Measurements from ENCODE around the gene HSPH1. TPM values are rescaled to one million over a fixed set of nuclear protein-coding genes. Genes with fewer than 3 reads are reported as not detected.

HSPH1 gene
- total RNA-seq, 1 donor from 2014 or later, result 176 TPM

GRCh38 chr13:31138515-31138914, 23.2 kb downstream of the HSPH1 start:
- H3K27ac Mint-ChIP-seq, result no peak overlapping the region
- no peak overlapping the region for H3K4me3 Mint-ChIP-seq
- H3K9me3 Mint-ChIP-seq, result no peaks in the 10 kb centered on the region
- TF ChIP-seq CTCF (conservative IDR thresholded peaks at IDR 0.05), result no peak
- no peak for DNase-seq (ENCODE audit: extremely low spot score, unreplicated experiment)
- H3K4me1 Mint-ChIP-seq (ENCODE audit: unreplicated experiment), result no peaks in the 10 kb centered on the region
- H3K36me3 Mint-ChIP-seq, result peaks cover 61% of the 10 kb centered on the region
- H3K27me3 Mint-ChIP-seq, result no peaks in the 10 kb centered on the region

- H3K9me3 Mint-ChIP-seq, result no peaks in the 10 kb centered on the region
- no peak overlapping the region for H3K27ac Mint-ChIP-seq
- no peak for TF ChIP-seq CTCF (conservative IDR thresholded peaks at IDR 0.05)
- no peak for DNase-seq (ENCODE audit: extremely low spot score, unreplicated experiment)
- no peaks in the 10 kb centered on the region for H3K4me1 Mint-ChIP-seq (ENCODE audit: unreplicated experiment)
- no peaks in the 10 kb centered on the region for H3K27me3 Mint-ChIP-seq
- peaks cover 51% of the 10 kb centered on the region for H3K36me3 Mint-ChIP-seq
- no peak overlapping the region for H3K4me3 Mint-ChIP-seq
These were observed 25.0 kb downstream of the HSPH1 start for GRCh38 chr13:31136724-31137123.

GRCh38 chr13:31134039-31134711, 27.5 kb downstream of the HSPH1 start:
- peaks cover 4% of the 10 kb centered on the region for H3K27me3 Mint-ChIP-seq
- H3K36me3 Mint-ChIP-seq, result peaks cover 40% of the 10 kb centered on the region
- no peak for DNase-seq (ENCODE audit: extremely low spot score, unreplicated experiment)
- no peaks in the 10 kb centered on the region for H3K9me3 Mint-ChIP-seq
- H3K4me1 Mint-ChIP-seq (ENCODE audit: unreplicated experiment), result no peaks in the 10 kb centered on the region
- H3K27ac Mint-ChIP-seq, result no peak overlapping the region
- no peak overlapping the region for H3K4me3 Mint-ChIP-seq
- no peak for TF ChIP-seq CTCF (conservative IDR thresholded peaks at IDR 0.05)

GRCh38 chr13:31133621-31134020, 28.1 kb downstream of the HSPH1 start:
- no peak overlapping the region for H3K4me3 Mint-ChIP-seq
- no peak for TF ChIP-seq CTCF (conservative IDR thresholded peaks at IDR 0.05)
- no peaks in the 10 kb centered on the region for H3K9me3 Mint-ChIP-seq
- peaks cover 9% of the 10 kb centered on the region for H3K27me3 Mint-ChIP-seq
- H3K27ac Mint-ChIP-seq, result no peak overlapping the region
- no peak for DNase-seq (ENCODE audit: extremely low spot score, unreplicated experiment)
- peaks cover 36% of the 10 kb centered on the region for H3K36me3 Mint-ChIP-seq
- no peaks in the 10 kb centered on the region for H3K4me1 Mint-ChIP-seq (ENCODE audit: unreplicated experiment)

- Mint-ChIP-seq H3K4me3 (no peak overlapping the region), H3K27ac (no peak overlapping the region), H3K9me3 (no peaks in the 10 kb centered on the region), H3K27me3 (peaks cover 10% of the 10 kb centered on the region), H3K36me3 (peaks cover 19% of the 10 kb centered on the region), H3K4me1 (ENCODE audit: unreplicated experiment) (no peaks in the 10 kb centered on the region)
- no peak for TF ChIP-seq CTCF (conservative IDR thresholded peaks at IDR 0.05)
- DNase-seq (ENCODE audit: extremely low spot score, unreplicated experiment), result no peak
These were observed 30.2 kb downstream of the HSPH1 start for GRCh38 chr13:31131470-31131961.
